ENCODE results near the gene TADA1.

Gene TADA1

DNA sequence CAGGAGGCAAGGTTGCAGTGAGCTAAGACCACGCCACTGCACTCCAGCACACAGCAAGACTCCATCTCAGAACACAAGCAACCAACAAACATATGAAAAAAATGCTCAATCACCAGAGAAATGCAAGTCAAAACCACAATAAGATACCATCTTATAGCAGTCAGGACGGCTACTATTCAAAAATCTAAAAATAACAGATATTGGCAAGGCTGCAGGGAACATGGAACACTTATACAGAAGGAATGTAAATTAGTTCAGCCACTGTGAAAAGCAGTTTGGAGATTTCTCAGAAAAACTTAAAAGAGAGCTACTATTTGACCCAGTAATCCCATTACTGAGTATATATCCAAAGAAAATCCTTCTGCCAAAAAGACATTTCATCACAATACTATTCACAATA is 64.4 kb downstream of the TADA1 start:
- FAIRE-seq = no peak
- TF ChIP-seq TAF1 (IDR thresholded peaks at IDR 0.05; ENCODE audit: borderline replicate concordance, low read depth, low read length) (no peak), POLR2A (IDR thresholded peaks at IDR 0.05; ENCODE audit: low read depth, low read length) (no peak), POLR2AphosphoS5 (IDR thresholded peaks at IDR 0.05; ENCODE audit: low read depth, low read length) (no peak)
- DNase-seq (ENCODE audit: insufficient read length) = no peak

GRCh38 chr1:166808952-166809351 is 67.1 kb downstream of the TADA1 start:
- no peak for TF ChIP-seq POLR2A (IDR thresholded peaks at IDR 0.05; ENCODE audit: low read depth, low read length)
- no peak for TF ChIP-seq TAF1 (IDR thresholded peaks at IDR 0.05; ENCODE audit: borderline replicate concordance, low read depth, low read length)
- no peak for TF ChIP-seq POLR2AphosphoS5 (IDR thresholded peaks at IDR 0.05; ENCODE audit: low read depth, low read length)
- DNase-seq (ENCODE audit: insufficient read length) (no peak), FAIRE-seq (no peak)
